Sigmoid colon (tissue), 7 donors: Measurements from ENCODE around the gene DTNBP1. TPM values are rescaled to one million over a fixed set of nuclear protein-coding genes. Genes with fewer than 3 reads are reported as not detected.
A peak's percentile ranks its signal among the peaks of the same experiment; 100 is the strongest.

Experiments used
- DNase-seq: peaks from one replicate; pipeline ENCODE4 v3.0.0-alpha.2; 2019
- H3K27ac ChIP-seq, 4 donors: fragments of 200-600 bp; sonication (generic); one replicate each; pipeline ENCODE4 v1.5.1; 2016 to 2019; ENCODE audit warnings: mild to moderate bottlenecking in 1 of 4
- H3K27me3 ChIP-seq, 3 donors: fragments of 200-600 bp; sonication (generic); one replicate each; pipeline ENCODE4 v1.5.1; 2019; ENCODE audit warnings: mild to moderate bottlenecking in 1 of 3
- H3K36me3 ChIP-seq, 4 donors: fragments of 200-600 bp; sonication (generic); one replicate each; pipeline ENCODE4 v1.5.1; 2016 to 2019
- H3K4me1 ChIP-seq, 4 donors: fragments of 200-600 bp; sonication (generic); one replicate each; pipeline ENCODE4 v1.5.1; 2017 to 2019
- H3K4me3 ChIP-seq, 4 donors: fragments of 200-600 bp; sonication (generic); one replicate each; pipeline ENCODE4 v1.5.1; 2017 to 2019; ENCODE audit warnings: mild to moderate bottlenecking in 2 of 4, moderate library complexity in 1 of 4
- H3K9me3 ChIP-seq, 4 donors: fragments of 200-600 bp in 3 of 4; sonication (generic) in 3 of 4; one replicate each; pipeline versions ENCODE4 v1.5.1 to v1.6.1; 2013 to 2019
- CTCF ChIP-seq, 4 experiments: fragments of 450-650 bp in 3 of 4; fragments of 200-600 bp in 1 of 4; IDR thresholded peaks; one replicate each; pipeline ENCODE4 v1.5.1; 2016 to 2019; ENCODE audit warnings: antibody characterized with exemption in 4 of 4, mild to moderate bottlenecking in 3 of 4, moderate library complexity in 2 of 4
- EP300 ChIP-seq, 4 donors: sonication (generic); formaldehyde crosslinking; IDR thresholded peaks; one replicate each; pipeline ENCODE4 v1.6.1; 2017; ENCODE audit warnings: antibody characterized with exemption in 4 of 4
- POLR2A ChIP-seq, 2 donors: fragments of 450-650 bp; IDR thresholded peaks; one replicate each; pipeline ENCODE4 v1.6.1; 2016; ENCODE audit warnings: antibody characterized with exemption in 2 of 2, mild to moderate bottlenecking in 2 of 2, moderate library complexity in 2 of 2
- POLR2AphosphoS5 ChIP-seq, 4 donors: sonication (generic); formaldehyde crosslinking; IDR thresholded peaks; one replicate each; pipeline ENCODE4 v1.6.1; 2017; ENCODE audit warnings: antibody characterized with exemption in 4 of 4
- WGBS, 2 donors: extraction: QIAGEN DNeasy Blood & Tissue Kit; methylation state at CpG; one replicate each; pipeline ENCODE4 v1.1.7; 2013; 5-methylcytosine and 5-hydroxymethylcytosine counted together
- intact Hi-C: fragments of 100-400 bp; cut with DNase I; formaldehyde crosslinking; loops from one replicate; pipeline ENCODE4 v1.15.1; 2023
- polyA plus RNA-seq, 3 donors: library from polyadenylated mRNA; stranded (reverse); fragments of 200-250 nt; gene quantifications; one replicate each; pipeline ENCODE4 v1.2.3, GENCODE V29; 2013
- total RNA-seq, 4 donors: library from RNA; depleted of rRNA; stranded (reverse); fragments of >200 nt; gene quantifications; one replicate each; pipeline ENCODE4 v1.1.0, GENCODE V29; 2016
- donor health status: healthy with polysubstance abuse.
- donor health status: Bipolar disorder and iron deficiency.
- donor health status: healthy.

DTNBP1 gene
- total and polyA plus RNA-seq, 7 donors, result 12.8 to 25.8 (median 18.7) TPM

DNA sequence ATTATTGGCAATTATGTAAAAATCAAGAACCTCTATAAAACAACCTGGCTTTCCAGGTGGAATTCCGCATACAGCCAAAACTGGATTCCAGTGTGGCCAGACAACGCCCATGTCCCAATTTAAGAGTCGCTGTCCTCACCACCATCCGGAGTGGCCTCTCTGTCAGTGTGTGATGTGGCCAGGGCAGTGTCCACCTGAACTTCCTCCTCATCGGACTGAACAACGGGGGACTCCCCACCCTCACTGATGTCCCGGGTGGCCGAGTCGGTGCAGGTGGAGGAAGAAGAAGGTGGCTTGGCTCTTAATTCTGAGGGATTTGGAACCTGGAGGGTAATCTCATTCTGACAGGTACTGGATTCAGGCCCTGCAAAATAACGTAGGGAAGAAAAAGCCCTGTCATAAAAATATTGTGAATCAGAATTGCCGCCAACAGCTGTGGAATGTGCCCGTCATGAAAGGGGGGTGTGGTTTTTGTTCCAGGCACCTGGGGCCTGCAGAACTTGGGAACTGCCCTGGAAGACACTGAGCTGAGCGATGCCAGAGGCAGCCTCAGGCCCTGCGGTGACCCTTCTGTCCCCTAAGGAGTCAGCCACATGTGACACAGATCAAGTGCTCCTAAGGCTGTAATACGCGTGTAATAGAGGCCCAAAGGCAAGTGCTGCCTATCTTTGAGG lies 139.8 kb downstream of the DTNBP1 start:
- Histone ChIP-seq H3K9me3 (no peaks in the 10 kb centered on the region), H3K4me1 (peaks cover 0 to 8% (median 3%) of the 10 kb centered on the region in 4 donors), H3K36me3 (peaks cover 7 to 62% (median 15%) of the 10 kb centered on the region in 4 donors), H3K27me3 (no peaks in the 10 kb centered on the region), H3K27ac (no peak overlapping the region), H3K4me3 (no peak overlapping the region)
- intact Hi-C loops, result no loop called here
- TF ChIP-seq EP300 (IDR thresholded peaks at IDR 0.05) (no peak), POLR2AphosphoS5 (IDR thresholded peaks at IDR 0.05) (no peak), POLR2A (IDR thresholded peaks at IDR 0.05) (no peak), CTCF (IDR thresholded peaks at IDR 0.05) (no peak)
- DNase-seq, result peak; percentile 34
- WGBS, 2 donors, result 80 to 90% methylated on average over 16 of the region's 16 CpGs

DNA sequence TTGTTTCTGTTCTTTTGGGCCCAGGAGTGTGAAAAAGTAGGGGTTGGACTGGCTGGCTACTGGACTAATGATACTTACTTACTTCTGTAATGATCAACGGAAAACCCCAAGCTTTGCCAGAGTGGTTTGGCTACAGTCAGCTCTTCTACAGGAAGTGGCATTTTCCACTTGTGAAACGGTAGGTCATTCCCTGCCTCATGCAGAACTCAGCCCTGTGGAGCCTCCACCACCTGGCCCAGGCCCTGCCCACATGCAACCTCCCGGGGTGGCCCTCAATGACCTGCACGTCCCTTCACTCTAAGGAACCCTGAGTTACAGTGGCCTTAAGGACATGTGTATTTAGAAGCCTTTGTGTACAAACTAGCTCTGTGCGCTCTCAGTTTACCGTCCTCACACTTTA lies 140.4 kb downstream of the DTNBP1 start:
- TF ChIP-seq POLR2AphosphoS5 (IDR thresholded peaks at IDR 0.05) (no peak), CTCF (IDR thresholded peaks at IDR 0.05) (no peak), EP300 (IDR thresholded peaks at IDR 0.05) (no peak), POLR2A (IDR thresholded peaks at IDR 0.05) (no peak)
- H3K4me1 ChIP-seq, result peaks cover 0 to 8% (median 3%) of the 10 kb centered on the region in 4 donors
- no peaks in the 10 kb centered on the region for H3K9me3 ChIP-seq
- no peak overlapping the region for H3K4me3 ChIP-seq
- intact Hi-C loops, result no loop called here
- H3K27ac ChIP-seq, result peak overlapping the region in 1 of 4 donors; percentile 35
- H3K36me3 ChIP-seq, result peaks cover 7 to 68% (median 16%) of the 10 kb centered on the region in 4 donors
- DNase-seq, result peak; percentile 62
- H3K27me3 ChIP-seq, result no peaks in the 10 kb centered on the region
- WGBS, 2 donors, result 70 to 78% methylated on average over 6 of the region's 6 CpGs

DNA sequence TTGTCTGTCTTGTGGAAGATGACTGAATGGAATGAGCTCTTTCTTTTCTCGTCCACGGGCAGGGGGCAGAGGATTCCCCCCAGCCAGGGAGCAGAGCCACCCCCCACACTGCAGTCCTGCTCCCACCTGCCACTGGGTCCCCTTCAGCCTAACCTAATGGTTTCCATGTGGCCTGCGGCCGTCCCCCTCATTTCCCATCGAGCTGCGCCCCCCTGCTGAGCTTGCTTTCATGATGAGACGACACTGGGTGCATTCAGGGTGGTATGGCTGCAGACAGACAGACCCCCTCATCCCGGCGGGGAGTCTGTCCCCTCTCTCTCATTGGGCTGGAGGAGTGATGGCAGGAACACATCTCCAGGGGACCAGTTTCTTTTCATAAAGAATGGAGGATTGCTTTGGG lies 140.8 kb downstream of the DTNBP1 start:
- H3K36me3 ChIP-seq, result peaks cover 7 to 72% (median 17%) of the 10 kb centered on the region in 4 donors
- peak; percentile 55 for DNase-seq
- H3K9me3 ChIP-seq, result no peaks in the 10 kb centered on the region
- intact Hi-C loops, result no loop called here
- TF ChIP-seq POLR2AphosphoS5 (IDR thresholded peaks at IDR 0.05) (no peak), CTCF (IDR thresholded peaks at IDR 0.05) (no peak), POLR2A (IDR thresholded peaks at IDR 0.05) (no peak), EP300 (IDR thresholded peaks at IDR 0.05) (no peak)
- no peak overlapping the region for H3K4me3 ChIP-seq
- no peaks in the 10 kb centered on the region for H3K27me3 ChIP-seq
- WGBS, 2 donors, result 92% methylated on average over 9 of the region's 9 CpGs
- peak overlapping the region in 3 of 4 donors; percentile 25 to 35 (median 33) for H3K27ac ChIP-seq
- peaks cover 0 to 8% (median 3%) of the 10 kb centered on the region in 4 donors for H3K4me1 ChIP-seq

DNA sequence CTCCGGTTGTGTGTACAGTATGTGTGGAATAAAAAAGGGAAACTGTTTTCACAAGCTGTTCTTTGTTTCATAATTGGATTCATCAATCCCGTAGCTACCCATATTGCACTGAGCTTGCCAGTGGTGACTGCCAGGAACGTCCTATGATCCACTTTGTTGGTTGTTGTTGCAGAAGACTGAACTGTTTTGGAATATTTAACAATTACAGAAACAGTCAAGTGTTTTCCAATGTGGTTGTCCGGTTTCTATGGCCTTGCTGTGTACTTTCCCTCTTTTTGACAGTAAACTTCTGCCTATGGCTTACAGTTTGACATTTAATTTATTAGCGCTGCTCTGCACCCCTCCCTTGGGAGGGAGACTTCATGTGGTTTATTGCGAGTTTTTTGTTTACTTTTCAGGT lies 141.2 kb downstream of the DTNBP1 start:
- H3K27me3 ChIP-seq, result no peaks in the 10 kb centered on the region
- H3K9me3 ChIP-seq, result no peaks in the 10 kb centered on the region
- H3K27ac ChIP-seq, result peak overlapping the region in 3 of 4 donors; percentile 25 to 35 (median 33)
- intact Hi-C loops, result no loop called here
- TF ChIP-seq POLR2AphosphoS5 (IDR thresholded peaks at IDR 0.05), result peak in 2 of 4 donors; percentile 4 to 26
- TF ChIP-seq EP300 (IDR thresholded peaks at IDR 0.05), result no peak
- peaks cover 7 to 76% (median 18%) of the 10 kb centered on the region in 4 donors for H3K36me3 ChIP-seq
- peak; percentile 72 for DNase-seq
- WGBS, 2 donors, result 70 to 73% methylated on average over 6 of the region's 6 CpGs
- peaks cover 0 to 8% (median 3%) of the 10 kb centered on the region in 4 donors for H3K4me1 ChIP-seq
- H3K4me3 ChIP-seq, result no peak overlapping the region

- no peak overlapping the region for H3K27ac ChIP-seq
- DNase-seq, result no peak
- H3K27me3 ChIP-seq, result no peaks in the 10 kb centered on the region
- no peaks in the 10 kb centered on the region for H3K9me3 ChIP-seq
- no peak overlapping the region for H3K4me3 ChIP-seq
- 94% methylated on average over 20 of the region's 20 CpGs for WGBS, 2 donors
- H3K36me3 ChIP-seq, result peaks cover 7 to 83% (median 18%) of the 10 kb centered on the region in 4 donors
- intact Hi-C loops, result no loop called here
- no peak for TF ChIP-seq CTCF (IDR thresholded peaks at IDR 0.05)
- TF ChIP-seq POLR2AphosphoS5 (IDR thresholded peaks at IDR 0.05), result no peak
- no peak for TF ChIP-seq POLR2A (IDR thresholded peaks at IDR 0.05)
- no peak for TF ChIP-seq EP300 (IDR thresholded peaks at IDR 0.05)
- H3K4me1 ChIP-seq, result peaks cover 0 to 8% (median 3%) of the 10 kb centered on the region in 4 donors
Measured at GRCh38 chr6:15520626-15521203, 142.1 kb downstream of the DTNBP1 start.
